C4-2B (cell line): ENCODE results near the gene TRERF1.

Source experiments
- CTCF ChIP-seq: fragments of 450-650 bp; conservative IDR thresholded peaks from 2 replicates; pipeline ENCODE4 v1.5.1; 2017; ENCODE audit warnings: mild to moderate bottlenecking
- ZFX ChIP-seq: fragments of 450-650 bp; IDR thresholded peaks from 2 replicates; pipeline ENCODE4 v1.6.1; 2017

GRCh38 chr6:42195415-42195814 lies 256.3 kb downstream of the TRERF1 start:
- no peak for TF ChIP-seq CTCF
- no peak for TF ChIP-seq ZFX
